Keratinocyte (primary cell): ENCODE data around the gene SUPT20HL2. TPM values are rescaled to one million over a fixed set of nuclear protein-coding genes. Genes with fewer than 3 reads are reported as not detected.

Source experiments
- DNase-seq: peaks from one replicate; pipeline ENCODE4 v3.0.0-alpha.2; 2011; ENCODE audit warnings: low read depth, missing footprints, low spot score
- FAIRE-seq: peaks from 2 replicates; lab custom pipeline; 2011; peaks lifted over from hg19 to GRCh38; lab: Jason Lieb, UNC
- H2AFZ ChIP-seq: 2 replicates; pipeline ENCODE4 v1.6.0; 2012; ENCODE audit warnings: low read length, control low read depth, inconsistent platforms; ENCODE audit not compliant: control insufficient read depth
- H3K27ac ChIP-seq: 2 replicates; pipeline ENCODE4 v1.5.1; 2011; ENCODE audit warnings: low read length; ENCODE audit not compliant: control insufficient read depth, insufficient read depth
- H3K27me3 ChIP-seq: 3 replicates; pipeline ENCODE4 v1.6.0; 2011; ENCODE audit warnings: low read length; ENCODE audit not compliant: control insufficient read depth, insufficient read depth; ENCODE audit errors: extremely low read depth
- H3K36me3 ChIP-seq, 2 experiments: 2 replicates in 1 of 2; 3 replicates in 1 of 2; pipeline ENCODE4 v1.5.1; 2011; ENCODE audit warnings: low read length in 2 of 2, mild to moderate bottlenecking in 1 of 2; ENCODE audit not compliant: control insufficient read depth in 2 of 2, insufficient read depth in 2 of 2; ENCODE audit errors: extremely low read depth in 1 of 2
- H3K4me1 ChIP-seq: 3 replicates; pipeline ENCODE4 v1.5.1; 2011; ENCODE audit warnings: low read length; ENCODE audit not compliant: control insufficient read depth, insufficient read depth; ENCODE audit errors: extremely low read depth
- H3K4me2 ChIP-seq: 3 replicates; pipeline ENCODE4 v1.6.0; 2011; ENCODE audit warnings: low read depth, low read length; ENCODE audit not compliant: control insufficient read depth, insufficient read depth; ENCODE audit errors: extremely low read depth
- H3K4me3 ChIP-seq, 3 experiments: fragments of 200-600 bp in 1 of 3; sonication (generic) in 1 of 3; 2 replicates in 2 of 3; 3 replicates in 1 of 3; pipeline ENCODE4 v1.5.1; 2011 to 2016; ENCODE audit warnings: low read length in 3 of 3, mild to moderate bottlenecking in 3 of 3, control low read depth in 2 of 3, inconsistent platforms in 1 of 3, low read depth in 1 of 3, mixed read lengths in 1 of 3, mixed run types in 1 of 3, moderate library complexity in 1 of 3; ENCODE audit not compliant: control insufficient read depth in 2 of 3, insufficient read depth in 2 of 3; ENCODE audit errors: extremely low read depth in 1 of 3
- H3K79me2 ChIP-seq: 2 replicates; pipeline ENCODE4 v1.6.0; 2012; ENCODE audit warnings: low read length; ENCODE audit not compliant: control insufficient read depth, insufficient read depth
- H3K9ac ChIP-seq: 3 replicates; pipeline ENCODE4 v1.6.0; 2011; ENCODE audit warnings: low read length; ENCODE audit not compliant: control insufficient read depth, insufficient read depth; ENCODE audit errors: extremely low read depth
- H3K9me1 ChIP-seq: 3 replicates; pipeline ENCODE4 v1.6.0; 2011; ENCODE audit warnings: low read length; ENCODE audit not compliant: control insufficient read depth, insufficient read depth; ENCODE audit errors: extremely low read depth
- H3K9me3 ChIP-seq: 2 replicates; pipeline ENCODE4 v1.5.1; 2012; ENCODE audit warnings: low read depth, low read length; ENCODE audit not compliant: control insufficient read depth
- H4K20me1 ChIP-seq: 3 replicates; pipeline ENCODE4 v1.6.0; 2011; ENCODE audit warnings: low read length; ENCODE audit not compliant: control insufficient read depth, insufficient read depth; ENCODE audit errors: extremely low read depth
- EZH2 ChIP-seq: IDR thresholded peaks from one replicate; pipeline ENCODE4 v1.6.1; 2012; ENCODE audit warnings: inconsistent platforms, mild to moderate bottlenecking, low read length, moderate library complexity
- dilution Hi-C: fragments of 300-500 bp; cut with MboI; formaldehyde crosslinking; loops from one replicate; pipeline ENCODE4 v1.7.0; 2020; ENCODE audit warnings: low sequenced_read_pairs; ENCODE audit not compliant: extremely low pct_ligation_motif_present
- polyA plus RNA-seq, 5 experiments: library from polyadenylated mRNA; depleted of rRNA in 3 of 5; stranded (reverse) in 3 of 5; stranded (forward) in 1 of 5; unstranded in 1 of 5; fragments of >200 nt; gene quantifications; 1 replicate in 1 of 5; 2 replicates in 3 of 5; 3 replicates in 1 of 5; pipeline versions ENCODE4 v1.2.1 to v1.2.3, GENCODE V29; 2011 to 2012; ENCODE audit warnings: missing spikeins in 2 of 5, low read depth in 1 of 5, low replicate concordance in 1 of 5
- TF ChIP-seq, protein P1 (sequence below), 3 experiments: IDR thresholded peaks in 1 of 3; conservative IDR thresholded peaks in 1 of 3; optimal IDR thresholded peaks in 1 of 3; 2 replicates in 2 of 3; 3 replicates in 1 of 3; pipeline versions ENCODE3 to v1.5.1; 2011; ENCODE audit warnings: low read length in 3 of 3, mild to moderate bottlenecking in 3 of 3, moderate library complexity in 2 of 3, control low read depth in 1 of 3, inconsistent platforms in 1 of 3; ENCODE audit not compliant: insufficient read depth in 2 of 3; ENCODE audit errors: extremely low read depth in 1 of 3

The SUPT20HL2 gene
- polyA plus RNA-seq, 1 donor (not counting 4 experiments of a cell fraction or from before 2014, with no cell fraction given) = not detected

- no peaks in the 10 kb centered on the region for H3K27me3 ChIP-seq
- H3K4me3 ChIP-seq = no peak overlapping the region
- dilution Hi-C loops = no loop called here
- no peaks in the 10 kb centered on the region for H3K9me3 ChIP-seq
- H4K20me1 ChIP-seq = no peaks in the 10 kb centered on the region
- H3K4me1 ChIP-seq = no peaks in the 10 kb centered on the region
- no peaks in the 10 kb centered on the region for H3K36me3 ChIP-seq
- no peak overlapping the region for H3K9ac ChIP-seq
- no peak for FAIRE-seq
- H2AFZ ChIP-seq = no peak overlapping the region
- TF ChIP-seq, protein P1, sequence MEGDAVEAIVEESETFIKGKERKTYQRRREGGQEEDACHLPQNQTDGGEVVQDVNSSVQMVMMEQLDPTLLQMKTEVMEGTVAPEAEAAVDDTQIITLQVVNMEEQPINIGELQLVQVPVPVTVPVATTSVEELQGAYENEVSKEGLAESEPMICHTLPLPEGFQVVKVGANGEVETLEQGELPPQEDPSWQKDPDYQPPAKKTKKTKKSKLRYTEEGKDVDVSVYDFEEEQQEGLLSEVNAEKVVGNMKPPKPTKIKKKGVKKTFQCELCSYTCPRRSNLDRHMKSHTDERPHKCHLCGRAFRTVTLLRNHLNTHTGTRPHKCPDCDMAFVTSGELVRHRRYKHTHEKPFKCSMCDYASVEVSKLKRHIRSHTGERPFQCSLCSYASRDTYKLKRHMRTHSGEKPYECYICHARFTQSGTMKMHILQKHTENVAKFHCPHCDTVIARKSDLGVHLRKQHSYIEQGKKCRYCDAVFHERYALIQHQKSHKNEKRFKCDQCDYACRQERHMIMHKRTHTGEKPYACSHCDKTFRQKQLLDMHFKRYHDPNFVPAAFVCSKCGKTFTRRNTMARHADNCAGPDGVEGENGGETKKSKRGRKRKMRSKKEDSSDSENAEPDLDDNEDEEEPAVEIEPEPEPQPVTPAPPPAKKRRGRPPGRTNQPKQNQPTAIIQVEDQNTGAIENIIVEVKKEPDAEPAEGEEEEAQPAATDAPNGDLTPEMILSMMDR (optimal IDR thresholded peaks at IDR 0.05 in 1 of 3, IDR thresholded peaks at IDR 0.05 in 1 of 3, conservative IDR thresholded peaks at IDR 0.05 in 1 of 3; ENCODE audit: extremely low read depth in 1 of 3, insufficient read depth in 2 of 3, low read length in 3 of 3) = no peak
- no peak for TF ChIP-seq EZH2
- H3K27ac ChIP-seq = no peak overlapping the region
- no peaks in the 10 kb centered on the region for H3K9me1 ChIP-seq
- DNase-seq = no peak
- H3K79me2 ChIP-seq = no peaks in the 10 kb centered on the region
- H3K4me2 ChIP-seq = no peak overlapping the region
These were observed 46.9 kb downstream of the SUPT20HL2 start for GRCh38 chrX:24266996-24267395.

- Histone ChIP-seq H3K9me3 (no peaks in the 10 kb centered on the region), H3K9ac (no peak overlapping the region), H3K27me3 (no peaks in the 10 kb centered on the region), H2AFZ (no peak overlapping the region), H3K9me1 (no peaks in the 10 kb centered on the region), H3K4me1 (no peaks in the 10 kb centered on the region), H3K4me2 (no peak overlapping the region), H3K79me2 (no peaks in the 10 kb centered on the region), H3K27ac (no peak overlapping the region), H4K20me1 (no peaks in the 10 kb centered on the region), H3K36me3 (no peaks in the 10 kb centered on the region), H3K4me3 (no peak overlapping the region)
- FAIRE-seq (no peak), DNase-seq (no peak)
- TF ChIP-seq EZH2 = no peak
- TF ChIP-seq, protein P1 (optimal IDR thresholded peaks at IDR 0.05 in 1 of 3, IDR thresholded peaks at IDR 0.05 in 1 of 3, conservative IDR thresholded peaks at IDR 0.05 in 1 of 3; ENCODE audit: extremely low read depth in 1 of 3, insufficient read depth in 2 of 3, low read length in 3 of 3) = no peak
- dilution Hi-C loops = no loop called here
These were observed 49.5 kb downstream of the SUPT20HL2 start for GRCh38 chrX:24264383-24264782.
